Measurements from ENCODE around the gene SLX9. TPM values are rescaled to one million over a fixed set of nuclear protein-coding genes. Genes with fewer than 3 reads are reported as not detected.
"Not testable (repeated sequence)": the region's sequence is repeated elsewhere in the genome, so short reads cannot be mapped to it uniquely, and the experiment has no call there.

Gene SLX9
- total and polyA plus RNA-seq, 2 experiments from 2014 or later, result 24.7 to 31.2 TPM

- peaks cover 16% of the 10 kb centered on the region for H3K4me1 ChIP-seq (ENCODE audit: low read depth)
- no peak overlapping the region for H3K4me3 ChIP-seq
- DNase-seq (ENCODE audit: low read depth in 1 of 2, low spot score in 1 of 2), result no peak
- no peak for TF ChIP-seq CTCF (IDR thresholded peaks at IDR 0.05; ENCODE audit: low read depth, low read length)
- H3K9me3 ChIP-seq (ENCODE audit: low read depth), result no peaks in the 10 kb centered on the region
- H3K27ac ChIP-seq, result no peak overlapping the region
- H3K27me3 ChIP-seq, result no peaks in the 10 kb centered on the region
- H3K36me3 ChIP-seq, result no peaks in the 10 kb centered on the region
Measured at GRCh38 chr21:44912158-44912473, 27.7 kb upstream of the SLX9 start.

GRCh38 chr21:44912506-44913412 is 27.1 kb upstream of the SLX9 start:
- not testable (repeated sequence) for H3K27ac ChIP-seq; H3K4me3 ChIP-seq; H3K4me1 ChIP-seq (ENCODE audit: low read depth); DNase-seq (ENCODE audit: low read depth in 1 of 2, low spot score in 1 of 2); H3K27me3 ChIP-seq; H3K36me3 ChIP-seq; H3K9me3 ChIP-seq (ENCODE audit: low read depth)

GRCh38 chr21:44913425-44914175 is 26.2 kb upstream of the SLX9 start:
- H3K36me3 ChIP-seq, result no peaks in the 10 kb centered on the region
- no peak for DNase-seq (ENCODE audit: low read depth in 1 of 2, low spot score in 1 of 2)
- H3K4me3 ChIP-seq, result no peak overlapping the region
- no peaks in the 10 kb centered on the region for H3K27me3 ChIP-seq
- H3K4me1 ChIP-seq (ENCODE audit: low read depth), result peaks cover 3% of the 10 kb centered on the region
- H3K27ac ChIP-seq, result no peak overlapping the region
- no peak for TF ChIP-seq CTCF (IDR thresholded peaks at IDR 0.05; ENCODE audit: low read depth, low read length)
- H3K9me3 ChIP-seq (ENCODE audit: low read depth), result no peaks in the 10 kb centered on the region

- Histone ChIP-seq H3K4me1 (ENCODE audit: low read depth) (no peaks in the 10 kb centered on the region), H3K4me3 (no peak overlapping the region), H3K27ac (no peak overlapping the region), H3K36me3 (no peaks in the 10 kb centered on the region), H3K27me3 (no peaks in the 10 kb centered on the region), H3K9me3 (ENCODE audit: low read depth) (no peaks in the 10 kb centered on the region)
- no peak for DNase-seq (ENCODE audit: low read depth in 1 of 2, low spot score in 1 of 2)
- TF ChIP-seq CTCF (IDR thresholded peaks at IDR 0.05; ENCODE audit: low read depth, low read length), result no peak
Measured at GRCh38 chr21:44914176-44914874, 25.5 kb upstream of the SLX9 start.

- peak in 1 of 2 donors; percentile 47 for DNase-seq (ENCODE audit: low read depth in 1 of 2, low spot score in 1 of 2)
- H3K4me3 ChIP-seq, result no peak overlapping the region
- H3K27ac ChIP-seq, result no peak overlapping the region
- no peaks in the 10 kb centered on the region for H3K9me3 ChIP-seq (ENCODE audit: low read depth)
- no peak for TF ChIP-seq CTCF (IDR thresholded peaks at IDR 0.05; ENCODE audit: low read depth, low read length)
- H3K4me1 ChIP-seq (ENCODE audit: low read depth), result no peaks in the 10 kb centered on the region
- H3K27me3 ChIP-seq, result no peaks in the 10 kb centered on the region
- H3K36me3 ChIP-seq, result no peaks in the 10 kb centered on the region
Measured at GRCh38 chr21:44916965-44917364, 22.9 kb upstream of the SLX9 start.

Data from cardiac muscle cell (in vitro differentiated cells and primary cell).